ENCODE data around the gene CPXM2.

GRCh38 chr10:123742751-123743440 is 148.7 kb downstream of the CPXM2 start:
- TF ChIP-seq, protein P1, sequence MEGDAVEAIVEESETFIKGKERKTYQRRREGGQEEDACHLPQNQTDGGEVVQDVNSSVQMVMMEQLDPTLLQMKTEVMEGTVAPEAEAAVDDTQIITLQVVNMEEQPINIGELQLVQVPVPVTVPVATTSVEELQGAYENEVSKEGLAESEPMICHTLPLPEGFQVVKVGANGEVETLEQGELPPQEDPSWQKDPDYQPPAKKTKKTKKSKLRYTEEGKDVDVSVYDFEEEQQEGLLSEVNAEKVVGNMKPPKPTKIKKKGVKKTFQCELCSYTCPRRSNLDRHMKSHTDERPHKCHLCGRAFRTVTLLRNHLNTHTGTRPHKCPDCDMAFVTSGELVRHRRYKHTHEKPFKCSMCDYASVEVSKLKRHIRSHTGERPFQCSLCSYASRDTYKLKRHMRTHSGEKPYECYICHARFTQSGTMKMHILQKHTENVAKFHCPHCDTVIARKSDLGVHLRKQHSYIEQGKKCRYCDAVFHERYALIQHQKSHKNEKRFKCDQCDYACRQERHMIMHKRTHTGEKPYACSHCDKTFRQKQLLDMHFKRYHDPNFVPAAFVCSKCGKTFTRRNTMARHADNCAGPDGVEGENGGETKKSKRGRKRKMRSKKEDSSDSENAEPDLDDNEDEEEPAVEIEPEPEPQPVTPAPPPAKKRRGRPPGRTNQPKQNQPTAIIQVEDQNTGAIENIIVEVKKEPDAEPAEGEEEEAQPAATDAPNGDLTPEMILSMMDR (IDR thresholded peaks at IDR 0.05): no peak
- TF ChIP-seq, protein P2, sequence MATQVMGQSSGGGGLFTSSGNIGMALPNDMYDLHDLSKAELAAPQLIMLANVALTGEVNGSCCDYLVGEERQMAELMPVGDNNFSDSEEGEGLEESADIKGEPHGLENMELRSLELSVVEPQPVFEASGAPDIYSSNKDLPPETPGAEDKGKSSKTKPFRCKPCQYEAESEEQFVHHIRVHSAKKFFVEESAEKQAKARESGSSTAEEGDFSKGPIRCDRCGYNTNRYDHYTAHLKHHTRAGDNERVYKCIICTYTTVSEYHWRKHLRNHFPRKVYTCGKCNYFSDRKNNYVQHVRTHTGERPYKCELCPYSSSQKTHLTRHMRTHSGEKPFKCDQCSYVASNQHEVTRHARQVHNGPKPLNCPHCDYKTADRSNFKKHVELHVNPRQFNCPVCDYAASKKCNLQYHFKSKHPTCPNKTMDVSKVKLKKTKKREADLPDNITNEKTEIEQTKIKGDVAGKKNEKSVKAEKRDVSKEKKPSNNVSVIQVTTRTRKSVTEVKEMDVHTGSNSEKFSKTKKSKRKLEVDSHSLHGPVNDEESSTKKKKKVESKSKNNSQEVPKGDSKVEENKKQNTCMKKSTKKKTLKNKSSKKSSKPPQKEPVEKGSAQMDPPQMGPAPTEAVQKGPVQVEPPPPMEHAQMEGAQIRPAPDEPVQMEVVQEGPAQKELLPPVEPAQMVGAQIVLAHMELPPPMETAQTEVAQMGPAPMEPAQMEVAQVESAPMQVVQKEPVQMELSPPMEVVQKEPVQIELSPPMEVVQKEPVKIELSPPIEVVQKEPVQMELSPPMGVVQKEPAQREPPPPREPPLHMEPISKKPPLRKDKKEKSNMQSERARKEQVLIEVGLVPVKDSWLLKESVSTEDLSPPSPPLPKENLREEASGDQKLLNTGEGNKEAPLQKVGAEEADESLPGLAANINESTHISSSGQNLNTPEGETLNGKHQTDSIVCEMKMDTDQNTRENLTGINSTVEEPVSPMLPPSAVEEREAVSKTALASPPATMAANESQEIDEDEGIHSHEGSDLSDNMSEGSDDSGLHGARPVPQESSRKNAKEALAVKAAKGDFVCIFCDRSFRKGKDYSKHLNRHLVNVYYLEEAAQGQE (IDR thresholded peaks at IDR 0.05; ENCODE audit: insufficient read depth in 1 of 2, low read depth in 2 of 2, low read length in 1 of 2): no peak
- no peak for TF ChIP-seq SIN3A (IDR thresholded peaks at IDR 0.05; ENCODE audit: borderline replicate concordance, insufficient read depth, low read depth, low read length)

Data from Panc1 (cell line).